Cardiac muscle cell (in vitro differentiated cells and primary cell): ENCODE data around the gene HK1. TPM values are rescaled to one million over a fixed set of nuclear protein-coding genes. Genes with fewer than 3 reads are reported as not detected.

ENCODE experiments used
- DNase-seq, 2 donors: peaks; one replicate each; pipeline versions ENCODE4 v3.0.0 to v3.0.0-alpha.2; 2010 to 2017; ENCODE audit warnings: low read depth in 1 of 2, low spot score in 1 of 2
- H3K27ac ChIP-seq: fragments of 200-600 bp; sonication (generic); 2 replicates; pipeline ENCODE4 v1.5.1; 2016
- H3K27me3 ChIP-seq: fragments of 200-600 bp; sonication (generic); 2 replicates; pipeline ENCODE4 v1.6.0; 2016; ENCODE audit warnings: control low read depth
- H3K36me3 ChIP-seq: fragments of 200-600 bp; sonication (generic); 2 replicates; pipeline ENCODE4 v1.5.1; 2016; ENCODE audit warnings: control low read depth
- H3K4me1 ChIP-seq: fragments of 200-600 bp; sonication (generic); 2 replicates; pipeline ENCODE4 v1.8.1; 2017; ENCODE audit warnings: low read depth, mild to moderate bottlenecking, mixed run types
- H3K4me3 ChIP-seq: fragments of 200-600 bp; sonication (generic); 2 replicates; pipeline ENCODE4 v1.5.1; 2016; ENCODE audit warnings: mild to moderate bottlenecking
- H3K9me3 ChIP-seq: fragments of 200-600 bp; sonication (generic); 2 replicates; pipeline ENCODE4 v1.5.1; 2017; ENCODE audit warnings: low read depth, mild to moderate bottlenecking, control low read depth
- CTCF ChIP-seq: IDR thresholded peaks from 2 replicates; pipeline ENCODE4 v1.5.1; 2012; ENCODE audit warnings: low read depth, mild to moderate bottlenecking, low read length
- polyA plus RNA-seq: library from polyadenylated mRNA; unstranded; fragments of >200 nt; fragmentation: Nextera tagmentation; extraction: Ambion mirVana; gene quantifications from 2 replicates; pipeline ENCODE4 v1.2.1, GENCODE V29; 2016
- total RNA-seq: library from RNA; depleted of rRNA; stranded (reverse); fragments of >200 nt; gene quantifications from 2 replicates; pipeline ENCODE4 v1.2.3, GENCODE V29; 2016

HK1 gene
- total and polyA plus RNA-seq, 2 experiments from 2014 or later = 324 to 347 TPM

DNA sequence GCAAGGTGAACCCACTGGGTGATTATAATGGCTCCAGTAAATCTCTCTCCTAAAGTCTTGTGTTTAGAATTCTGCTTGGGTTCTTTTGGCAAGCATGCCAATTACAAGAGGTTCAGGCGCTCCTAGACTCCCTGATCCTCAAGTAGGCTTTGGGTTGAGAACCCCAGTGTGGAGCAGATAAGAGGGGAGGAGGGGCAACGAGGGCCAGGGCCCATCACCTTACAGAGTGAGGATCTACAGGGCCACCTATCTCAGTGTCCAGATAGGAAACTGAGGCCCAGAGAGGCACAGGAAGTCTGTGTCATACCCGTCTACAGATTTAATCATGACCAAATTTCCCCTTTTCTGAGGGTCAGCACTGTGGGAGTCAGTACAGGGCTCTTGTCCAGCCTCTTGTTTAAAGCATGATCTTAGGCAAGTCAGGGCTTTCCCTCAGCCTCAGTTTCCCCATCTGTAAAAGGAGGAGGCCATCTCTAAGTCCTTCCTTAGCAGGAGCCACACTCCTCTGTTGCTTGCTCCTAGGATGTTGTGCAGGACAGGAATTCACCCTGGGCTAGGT lies 134.0 kb downstream of the HK1 start:
- Histone ChIP-seq H3K36me3 (no peaks in the 10 kb centered on the region), H3K27ac (no peak overlapping the region), H3K27me3 (no peaks in the 10 kb centered on the region), H3K4me3 (no peak overlapping the region), H3K4me1 (peaks cover 17% of the 10 kb centered on the region), H3K9me3 (no peaks in the 10 kb centered on the region)
- TF ChIP-seq CTCF = no peak
- DNase-seq = no peak

DNA sequence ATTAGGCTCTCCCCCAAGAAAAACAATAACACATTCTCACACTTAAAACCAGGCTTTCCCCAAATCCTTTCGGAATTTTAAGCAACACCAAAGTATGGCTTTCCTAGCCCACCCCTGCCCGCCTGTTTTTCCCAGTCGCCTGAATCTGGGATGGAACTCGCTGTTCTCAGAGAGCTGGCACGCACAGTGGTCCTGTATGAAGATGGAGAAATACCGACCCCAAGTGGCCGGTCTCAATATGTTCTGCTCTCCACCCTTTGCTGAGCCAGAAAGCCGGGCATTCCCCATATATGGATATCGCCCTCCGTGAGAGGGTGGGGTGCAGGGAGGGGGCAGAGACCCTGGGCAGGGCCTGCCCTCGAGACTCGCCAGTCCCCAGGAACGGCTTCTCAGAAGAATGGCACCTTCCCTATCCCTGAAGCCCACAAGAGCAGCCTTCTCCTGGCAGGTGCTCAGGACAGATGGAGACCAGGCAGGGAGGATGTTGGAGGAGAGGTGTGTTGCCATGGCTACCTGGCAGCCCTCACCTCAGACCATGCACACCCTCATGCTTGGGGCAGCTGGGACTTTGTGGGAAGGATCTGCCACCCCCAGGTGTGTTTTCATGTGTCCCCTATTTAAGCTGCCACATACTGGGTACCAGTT lies 135.0 kb downstream of the HK1 start:
- H3K27ac ChIP-seq = no peak overlapping the region
- peak; percentile 79 to 83 for DNase-seq
- H3K4me1 ChIP-seq = peaks cover 11% of the 10 kb centered on the region
- H3K36me3 ChIP-seq = no peaks in the 10 kb centered on the region
- H3K27me3 ChIP-seq = no peaks in the 10 kb centered on the region
- TF ChIP-seq CTCF = peak; percentile 74
- no peak overlapping the region for H3K4me3 ChIP-seq
- no peaks in the 10 kb centered on the region for H3K9me3 ChIP-seq

DNA sequence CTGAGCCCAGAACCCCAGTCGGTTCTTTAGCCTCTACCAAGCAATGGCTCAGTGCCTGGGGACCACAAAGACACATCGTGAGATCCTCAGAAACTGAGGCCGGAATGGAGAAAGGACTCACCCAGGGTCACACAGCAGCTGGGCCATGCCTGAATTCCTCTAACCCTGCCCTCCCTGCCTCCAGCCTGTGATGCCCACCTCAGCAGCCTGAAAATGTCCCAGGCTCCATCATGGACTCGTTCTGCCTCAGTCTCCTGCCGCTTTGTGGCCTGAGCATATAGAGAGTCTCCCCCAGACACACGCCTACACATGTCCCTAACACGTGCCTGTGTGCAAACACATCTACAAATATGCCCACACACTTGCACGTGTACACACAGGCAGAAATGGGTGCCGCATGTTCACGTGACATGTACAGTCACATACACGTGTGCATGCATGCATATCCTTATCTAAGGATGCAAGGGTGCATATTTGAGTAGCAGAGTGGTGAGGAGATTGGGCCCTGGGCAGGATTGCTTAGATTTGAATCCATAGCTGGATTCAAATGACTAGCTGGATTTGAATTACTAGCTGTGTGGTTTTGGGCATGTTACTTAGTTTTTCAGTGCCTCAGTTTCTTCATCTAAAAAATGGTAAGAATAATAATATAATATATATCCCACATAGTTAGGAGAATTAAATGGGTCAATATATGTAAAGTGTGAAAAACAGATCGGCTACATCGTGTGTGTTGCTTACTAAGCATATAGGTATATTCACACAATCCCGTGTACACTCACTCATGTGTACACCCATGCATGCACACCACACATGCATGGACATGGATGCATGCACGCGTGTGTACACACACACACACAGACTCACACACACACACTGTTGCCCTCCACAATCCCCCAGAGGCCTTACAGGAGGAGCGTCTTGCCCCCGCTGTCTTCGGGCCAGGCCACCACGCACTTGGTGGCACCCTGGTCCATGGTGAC lies 136.0 kb downstream of the HK1 start:
- H3K36me3 ChIP-seq = no peaks in the 10 kb centered on the region
- H3K4me3 ChIP-seq = no peak overlapping the region
- peaks cover 7% of the 10 kb centered on the region for H3K4me1 ChIP-seq
- H3K27ac ChIP-seq = no peak overlapping the region
- H3K9me3 ChIP-seq = no peaks in the 10 kb centered on the region
- no peak for TF ChIP-seq CTCF
- H3K27me3 ChIP-seq = no peaks in the 10 kb centered on the region
- no peak for DNase-seq

GRCh38 chr10:69415049-69415448 lies 136.8 kb downstream of the HK1 start:
- peaks cover 7% of the 10 kb centered on the region for H3K4me1 ChIP-seq
- H3K27ac ChIP-seq = no peak overlapping the region
- no peaks in the 10 kb centered on the region for H3K9me3 ChIP-seq
- no peaks in the 10 kb centered on the region for H3K27me3 ChIP-seq
- DNase-seq = no peak
- no peaks in the 10 kb centered on the region for H3K36me3 ChIP-seq
- no peak for TF ChIP-seq CTCF
- H3K4me3 ChIP-seq = no peak overlapping the region

GRCh38 chr10:69415951-69416350 lies 137.7 kb downstream of the HK1 start:
- H3K4me1 ChIP-seq = peaks cover 4% of the 10 kb centered on the region
- no peaks in the 10 kb centered on the region for H3K9me3 ChIP-seq
- TF ChIP-seq CTCF = no peak
- H3K27ac ChIP-seq = no peak overlapping the region
- DNase-seq = no peak
- no peaks in the 10 kb centered on the region for H3K36me3 ChIP-seq
- no peak overlapping the region for H3K4me3 ChIP-seq
- H3K27me3 ChIP-seq = no peaks in the 10 kb centered on the region
